ENCODE measurements around the gene MNT. TPM values are rescaled to one million over a fixed set of nuclear protein-coding genes. Genes with fewer than 3 reads are reported as not detected.
"Not testable (repeated sequence)": the region's sequence is repeated elsewhere in the genome, so short reads cannot be mapped to it uniquely, and the experiment has no call there.

Gene MNT, protein sequence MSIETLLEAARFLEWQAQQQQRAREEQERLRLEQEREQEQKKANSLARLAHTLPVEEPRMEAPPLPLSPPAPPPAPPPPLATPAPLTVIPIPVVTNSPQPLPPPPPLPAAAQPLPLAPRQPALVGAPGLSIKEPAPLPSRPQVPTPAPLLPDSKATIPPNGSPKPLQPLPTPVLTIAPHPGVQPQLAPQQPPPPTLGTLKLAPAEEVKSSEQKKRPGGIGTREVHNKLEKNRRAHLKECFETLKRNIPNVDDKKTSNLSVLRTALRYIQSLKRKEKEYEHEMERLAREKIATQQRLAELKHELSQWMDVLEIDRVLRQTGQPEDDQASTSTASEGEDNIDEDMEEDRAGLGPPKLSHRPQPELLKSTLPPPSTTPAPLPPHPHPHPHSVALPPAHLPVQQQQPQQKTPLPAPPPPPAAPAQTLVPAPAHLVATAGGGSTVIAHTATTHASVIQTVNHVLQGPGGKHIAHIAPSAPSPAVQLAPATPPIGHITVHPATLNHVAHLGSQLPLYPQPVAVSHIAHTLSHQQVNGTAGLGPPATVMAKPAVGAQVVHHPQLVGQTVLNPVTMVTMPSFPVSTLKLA
- total RNA-seq, result 10 to 100 TPM; 23.8 to 24.3 TPM

- ATAC-seq (replicated peaks in 1 of 2) (peak; percentile 42 to 45), DNase-seq (peak; percentile 96 to 98)
- H3K27ac Mint-ChIP-seq, result peak within 1 kb of the TSS; percentile 96
- peak within 1 kb of the TSS; percentile 90 to 98 for H3K4me3 Mint-ChIP-seq
- H3K27me3 Mint-ChIP-seq (ENCODE audit: low read depth), result no peaks in the 10 kb centered on the region
- H3K4me1 Mint-ChIP-seq (ENCODE audit: low read depth), result peaks cover 55% of the 10 kb centered on the region
- peaks cover 0 to 3% of the 10 kb centered on the region in 2 donors for H3K36me3 Mint-ChIP-seq (ENCODE audit: insufficient read depth in 2 of 2)
- no peaks in the 10 kb centered on the region for H3K9me3 Mint-ChIP-seq
These were observed at the start of gene MNT for GRCh38 chr17:2400877-2401425. MNT (minus strand) TSS chr17:2401060; CDS start chr17:2400712, 348 bp downstream.

GRCh38 chr17:2450016-2450650 lies 49.3 kb upstream of the MNT start:
- Mint-ChIP-seq H3K9me3 (peaks cover 0 to 2% of the 10 kb centered on the region in 2 donors), H3K27me3 (ENCODE audit: low read depth) (no peaks in the 10 kb centered on the region), H3K4me3 (no peak overlapping the region), H3K27ac (no peak overlapping the region), H3K36me3 (ENCODE audit: insufficient read depth in 2 of 2) (peaks cover 1 to 8% of the 10 kb centered on the region in 2 donors), H3K4me1 (ENCODE audit: low read depth) (peaks cover 14% of the 10 kb centered on the region)
- DNase-seq, result no peak
- ATAC-seq (replicated peaks in 1 of 2), result no peak

GRCh38 chr17:2449486-2449885 lies 48.6 kb upstream of the MNT start:
- Mint-ChIP-seq H3K27ac (no peak overlapping the region), H3K4me3 (no peak overlapping the region)

GRCh38 chr17:2447479-2447878 lies 46.6 kb upstream of the MNT start:
- not testable (repeated sequence) for DNase-seq; H3K27ac Mint-ChIP-seq; ATAC-seq (replicated peaks in 1 of 2); H3K4me3 Mint-ChIP-seq; H3K9me3 Mint-ChIP-seq; H3K27me3 Mint-ChIP-seq (ENCODE audit: low read depth); H3K4me1 Mint-ChIP-seq (ENCODE audit: low read depth); H3K36me3 Mint-ChIP-seq (ENCODE audit: insufficient read depth in 2 of 2)

More at GRCh38 chr17:2449486-2449885, 48.6 kb upstream of the MNT start:
- H3K9me3 Mint-ChIP-seq, result peaks cover 0 to 2% of the 10 kb centered on the region in 2 donors
- H3K36me3 Mint-ChIP-seq (ENCODE audit: insufficient read depth in 2 of 2), result peaks cover 2 to 8% of the 10 kb centered on the region in 2 donors
- peaks cover 13% of the 10 kb centered on the region for H3K4me1 Mint-ChIP-seq (ENCODE audit: low read depth)
- ATAC-seq (replicated peaks in 1 of 2) (no peak), DNase-seq (no peak)
- H3K27me3 Mint-ChIP-seq (ENCODE audit: low read depth), result no peaks in the 10 kb centered on the region

DNA sequence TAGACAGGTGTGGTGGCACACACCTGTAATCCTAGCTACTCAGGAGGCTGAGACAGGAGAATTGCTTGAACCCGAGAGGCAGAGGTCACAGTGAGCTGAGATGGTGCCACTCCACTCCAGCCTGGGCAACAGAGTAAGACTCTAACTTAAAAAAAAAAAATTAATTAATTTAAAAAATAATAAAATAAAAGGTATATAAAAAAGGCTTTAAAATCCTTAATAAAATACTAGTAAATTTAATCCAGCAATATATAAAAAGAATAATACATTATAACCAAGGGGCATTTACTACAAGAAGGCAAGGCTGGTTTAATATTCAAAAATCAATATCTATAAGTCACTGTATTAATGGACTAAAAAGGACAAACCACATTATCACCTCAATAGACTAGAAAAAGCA lies 44.8 kb upstream of the MNT start:
- Mint-ChIP-seq H3K27ac (no peak overlapping the region), H3K27me3 (ENCODE audit: low read depth) (no peaks in the 10 kb centered on the region), H3K4me1 (ENCODE audit: low read depth) (no peaks in the 10 kb centered on the region), H3K36me3 (ENCODE audit: insufficient read depth in 2 of 2) (peaks cover 7 to 15% of the 10 kb centered on the region in 2 donors), H3K9me3 (peaks cover 0 to 2% of the 10 kb centered on the region in 2 donors), H3K4me3 (no peak overlapping the region)
- no peak for ATAC-seq (replicated peaks in 1 of 2)
- DNase-seq, result no peak

DNA sequence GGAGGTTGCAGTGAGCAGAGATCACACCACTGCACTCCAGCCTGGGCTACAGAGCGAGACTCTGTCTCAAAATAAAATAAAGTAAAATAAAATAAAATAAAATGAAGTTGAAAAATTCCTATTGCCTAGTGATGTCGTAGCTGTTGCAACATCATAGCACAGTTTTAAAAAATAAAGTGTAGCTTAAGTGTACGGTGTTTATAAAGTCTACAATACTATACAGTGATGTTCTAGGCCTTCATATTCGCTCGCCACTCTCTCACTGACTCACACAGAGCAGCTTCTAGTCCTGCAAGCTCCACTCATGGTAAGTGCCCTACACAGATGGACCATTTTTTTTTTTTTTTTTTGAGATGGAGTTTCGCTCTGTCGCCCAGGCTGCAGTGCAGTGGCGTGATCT lies 43.5 kb upstream of the MNT start:
- ATAC-seq (replicated peaks in 1 of 2), result no peak
- DNase-seq, result no peak
- no peaks in the 10 kb centered on the region for H3K27me3 Mint-ChIP-seq (ENCODE audit: low read depth)
- H3K9me3 Mint-ChIP-seq, result peaks cover 0 to 2% of the 10 kb centered on the region in 2 donors
- no peaks in the 10 kb centered on the region for H3K4me1 Mint-ChIP-seq (ENCODE audit: low read depth)
- no peak overlapping the region for H3K4me3 Mint-ChIP-seq
- peaks cover 7 to 18% of the 10 kb centered on the region in 2 donors for H3K36me3 Mint-ChIP-seq (ENCODE audit: insufficient read depth in 2 of 2)
- no peak overlapping the region for H3K27ac Mint-ChIP-seq

- peak overlapping the region; percentile 68 for H3K27ac Mint-ChIP-seq
- H3K36me3 Mint-ChIP-seq (ENCODE audit: insufficient read depth in 2 of 2), result peaks cover 7 to 21% of the 10 kb centered on the region in 2 donors
- H3K9me3 Mint-ChIP-seq, result peaks cover 0 to 2% of the 10 kb centered on the region in 2 donors
- no peak for DNase-seq
- no peaks in the 10 kb centered on the region for H3K27me3 Mint-ChIP-seq (ENCODE audit: low read depth)
- no peak overlapping the region for H3K4me3 Mint-ChIP-seq
- H3K4me1 Mint-ChIP-seq (ENCODE audit: low read depth), result peaks cover 5% of the 10 kb centered on the region
- no peak for ATAC-seq (replicated peaks in 1 of 2)
These were observed 41.3 kb upstream of the MNT start for GRCh38 chr17:2442166-2442565.

- Mint-ChIP-seq H3K36me3 (ENCODE audit: insufficient read depth in 2 of 2) (peaks cover 10 to 21% of the 10 kb centered on the region in 2 donors), H3K27ac (no peak overlapping the region), H3K4me3 (no peak overlapping the region), H3K27me3 (ENCODE audit: low read depth) (no peaks in the 10 kb centered on the region), H3K9me3 (peaks cover 0 to 1% of the 10 kb centered on the region in 2 donors), H3K4me1 (ENCODE audit: low read depth) (peaks cover 7% of the 10 kb centered on the region)
- DNase-seq (no peak), ATAC-seq (replicated peaks in 1 of 2) (no peak)
These were observed 40.1 kb upstream of the MNT start for GRCh38 chr17:2440930-2441329.

DNA sequence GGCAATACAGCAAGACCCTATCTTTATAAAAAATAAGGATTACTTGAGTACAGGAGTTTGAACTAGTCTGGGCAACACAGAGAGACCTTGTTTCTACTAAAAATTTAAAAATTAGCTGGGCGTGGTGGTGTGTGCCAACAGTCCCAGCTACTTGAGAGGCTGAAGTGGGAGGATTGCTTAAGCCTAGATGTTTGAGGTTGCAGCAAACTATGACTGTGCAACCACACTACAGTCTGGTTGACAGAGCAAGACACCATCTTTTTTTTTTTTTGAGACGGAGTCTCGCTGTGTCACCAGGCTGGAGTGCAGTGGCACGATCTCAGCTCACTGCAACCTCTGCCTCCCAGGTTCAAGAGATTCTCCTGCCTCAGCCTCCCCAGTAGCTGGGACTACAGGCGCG lies 39.1 kb upstream of the MNT start:
- H3K4me3 Mint-ChIP-seq; H3K27me3 Mint-ChIP-seq (ENCODE audit: low read depth): not testable (repeated sequence)

GRCh38 chr17:2438823-2439222 lies 38.0 kb upstream of the MNT start:
- H3K27ac Mint-ChIP-seq, result no peak overlapping the region
- peaks cover 9% of the 10 kb centered on the region for H3K4me1 Mint-ChIP-seq (ENCODE audit: low read depth)
- H3K4me3 Mint-ChIP-seq, result no peak overlapping the region
- DNase-seq (no peak), ATAC-seq (replicated peaks in 1 of 2) (no peak)
- peaks cover 9 to 17% of the 10 kb centered on the region in 2 donors for H3K36me3 Mint-ChIP-seq (ENCODE audit: insufficient read depth in 2 of 2)
- H3K9me3 Mint-ChIP-seq, result no peaks in the 10 kb centered on the region
- H3K27me3 Mint-ChIP-seq (ENCODE audit: low read depth), result no peaks in the 10 kb centered on the region

More for the DNA sequence above, 39.1 kb upstream of the MNT start:
- H3K4me1 Mint-ChIP-seq (ENCODE audit: low read depth); H3K27ac Mint-ChIP-seq; DNase-seq; H3K9me3 Mint-ChIP-seq: not testable (repeated sequence)
- peaks cover 7 to 17% of the 10 kb centered on the region in 2 donors for H3K36me3 Mint-ChIP-seq (ENCODE audit: insufficient read depth in 2 of 2)
- peak in 1 of 2 donors; percentile 68 for ATAC-seq (replicated peaks in 1 of 2)

DNA sequence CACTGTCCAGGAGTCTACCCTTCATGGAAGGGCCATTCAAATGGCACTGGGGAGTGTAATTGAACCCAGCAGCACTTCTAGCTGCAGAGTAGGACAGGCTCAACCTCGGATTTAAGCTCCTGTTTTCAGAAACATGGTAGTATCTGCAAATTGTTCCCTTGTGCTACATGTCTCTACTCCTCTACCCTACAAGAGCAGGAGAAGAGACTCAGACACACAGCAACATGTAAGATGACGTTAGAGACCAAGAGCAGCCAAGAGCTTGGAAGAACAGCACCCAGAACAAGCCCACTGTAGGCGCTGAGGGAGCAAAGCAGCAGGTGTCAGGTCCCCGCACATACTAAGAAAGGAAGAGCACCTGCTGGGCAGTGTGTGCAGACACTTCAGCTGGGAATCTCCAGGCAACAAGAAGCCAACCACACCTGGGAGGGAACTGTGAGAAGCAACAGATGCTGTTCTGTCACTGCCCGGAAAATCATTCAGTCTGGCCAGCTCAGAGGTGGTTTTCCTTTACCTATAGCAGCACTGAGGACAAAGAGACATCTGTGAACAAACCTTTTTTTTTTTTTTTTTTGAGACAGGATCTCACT lies 35.6 kb upstream of the MNT start:
- H3K9me3 Mint-ChIP-seq, result no peaks in the 10 kb centered on the region
- no peak overlapping the region for H3K4me3 Mint-ChIP-seq
- H3K36me3 Mint-ChIP-seq (ENCODE audit: insufficient read depth in 2 of 2), result peaks cover 9 to 20% of the 10 kb centered on the region in 2 donors
- no peak overlapping the region for H3K27ac Mint-ChIP-seq
- peaks cover 9% of the 10 kb centered on the region for H3K4me1 Mint-ChIP-seq (ENCODE audit: low read depth)
- DNase-seq (no peak), ATAC-seq (replicated peaks in 1 of 2) (no peak)
- H3K27me3 Mint-ChIP-seq (ENCODE audit: low read depth), result no peaks in the 10 kb centered on the region

DNA sequence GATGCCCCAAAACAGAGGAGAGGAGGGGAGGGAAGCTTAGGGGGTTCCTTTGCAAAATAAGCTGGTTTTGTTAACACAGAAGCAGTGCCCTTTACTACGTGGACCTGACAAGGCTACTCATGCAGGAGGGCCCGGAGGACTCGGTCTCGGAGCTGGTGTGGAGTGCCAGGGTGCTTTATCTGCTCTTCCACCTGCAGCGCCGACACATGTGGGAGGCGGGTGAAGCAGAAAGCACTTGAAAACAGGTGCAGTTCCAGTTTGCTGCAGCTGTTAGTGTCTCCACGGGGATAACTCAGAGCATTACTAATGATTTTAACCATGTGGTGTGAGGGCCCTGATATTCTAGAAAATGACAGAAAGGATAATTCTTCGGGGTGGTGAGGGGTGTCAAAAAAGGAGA lies 35.0 kb upstream of the MNT start:
- H3K4me3 Mint-ChIP-seq, result no peak overlapping the region
- H3K36me3 Mint-ChIP-seq (ENCODE audit: insufficient read depth in 2 of 2), result peaks cover 5 to 15% of the 10 kb centered on the region in 2 donors
- no peaks in the 10 kb centered on the region for H3K27me3 Mint-ChIP-seq (ENCODE audit: low read depth)
- DNase-seq, result no peak
- H3K4me1 Mint-ChIP-seq (ENCODE audit: low read depth), result peaks cover 9% of the 10 kb centered on the region
- H3K27ac Mint-ChIP-seq, result no peak overlapping the region
- no peak for ATAC-seq (replicated peaks in 1 of 2)
- H3K9me3 Mint-ChIP-seq, result no peaks in the 10 kb centered on the region
